ENCODE data around the gene LANCL2.
"Not testable (repeated sequence)": the region's sequence is repeated elsewhere in the genome, so short reads cannot be mapped to it uniquely, and the experiment has no call there.

The LANCL2 gene

GRCh38 chr7:55365205-55365674 is at the start of gene LANCL2:
Gene LANCL2, plus strand, starts transcription at chr7:55365337. Its CDS starts 689 bp downstream, at chr7:55366026.
- no peak for DNase-seq (ENCODE audit: low spot score)

GRCh38 chr7:55325371-55325792 is 39.8 kb upstream of the LANCL2 start:
- DNase-seq (ENCODE audit: low spot score): no peak

- no peak for DNase-seq (ENCODE audit: low spot score)
Measured at GRCh38 chr7:55326081-55326835, 38.9 kb upstream of the LANCL2 start.

DNA sequence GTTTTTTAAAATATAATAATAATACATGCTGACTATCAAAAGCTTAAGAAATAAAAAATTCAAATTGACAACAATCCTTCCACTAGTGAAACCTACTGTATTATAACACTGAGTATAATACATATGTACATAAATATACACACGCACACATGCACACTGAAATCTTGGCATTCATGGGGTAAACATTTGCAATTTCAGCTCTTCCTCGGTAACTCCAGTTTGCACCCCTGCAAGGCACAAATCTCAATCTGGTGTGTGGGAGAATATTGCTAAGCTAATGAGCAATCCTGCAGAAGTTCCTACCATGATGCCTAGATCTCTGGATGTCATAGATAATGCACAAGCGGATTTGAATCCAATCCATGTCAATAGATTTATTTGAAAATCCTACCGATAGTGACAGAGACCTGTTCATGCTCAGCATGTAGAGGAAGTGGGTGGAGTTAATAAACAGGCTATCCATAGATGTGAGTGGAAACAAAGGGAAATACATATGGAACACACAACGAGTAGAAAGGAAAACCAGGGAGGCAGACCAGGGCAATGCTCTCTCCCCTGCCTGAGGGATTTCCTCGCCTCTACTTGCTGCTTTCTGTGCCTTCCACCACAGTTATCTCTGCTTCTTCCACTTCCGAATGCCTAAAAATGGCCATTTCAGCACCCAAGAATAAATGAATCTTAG is 38.1 kb upstream of the LANCL2 start:
- DNase-seq (ENCODE audit: low spot score): no peak

DNA sequence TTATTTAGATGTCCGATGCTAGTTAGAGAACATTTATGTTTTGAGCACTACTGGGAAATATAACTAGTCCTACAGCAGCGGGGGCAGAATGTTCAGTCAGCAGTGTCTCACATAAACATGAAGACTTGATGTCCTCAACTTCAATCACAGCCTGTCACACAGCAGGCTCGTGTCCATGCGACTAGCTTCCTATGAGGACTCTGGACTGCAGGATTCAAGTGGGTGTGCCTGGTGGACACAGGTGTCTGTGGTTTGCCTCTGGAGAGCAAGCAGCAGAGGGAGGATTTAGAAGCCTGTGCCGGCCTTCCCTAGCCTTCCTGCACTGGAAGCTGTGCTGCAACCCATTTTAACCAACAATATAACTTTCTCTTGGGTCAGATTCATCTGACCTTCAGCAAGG is 30.0 kb upstream of the LANCL2 start:
- DNase-seq (ENCODE audit: low spot score): no peak

DNA sequence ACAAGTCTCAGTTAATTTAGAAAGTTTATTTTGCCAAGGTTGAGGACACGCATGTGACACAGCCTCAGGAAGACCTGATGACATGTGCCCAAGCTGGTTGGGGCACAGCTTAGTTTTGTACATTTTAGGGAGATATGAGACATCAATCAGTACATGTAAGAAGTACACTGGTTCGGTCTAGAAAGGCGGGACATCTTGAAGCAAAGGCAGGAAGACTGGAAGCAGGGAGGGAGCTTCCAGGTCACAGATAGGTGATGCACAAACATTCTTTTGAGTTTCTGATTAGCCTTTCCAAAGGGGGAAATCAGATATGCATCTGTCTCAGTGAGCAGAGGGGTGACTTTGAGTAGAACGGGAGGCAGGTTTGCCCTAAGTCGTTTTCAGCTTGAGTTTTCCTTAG is 29.4 kb upstream of the LANCL2 start:
- DNase-seq (ENCODE audit: low spot score): no peak

DNA sequence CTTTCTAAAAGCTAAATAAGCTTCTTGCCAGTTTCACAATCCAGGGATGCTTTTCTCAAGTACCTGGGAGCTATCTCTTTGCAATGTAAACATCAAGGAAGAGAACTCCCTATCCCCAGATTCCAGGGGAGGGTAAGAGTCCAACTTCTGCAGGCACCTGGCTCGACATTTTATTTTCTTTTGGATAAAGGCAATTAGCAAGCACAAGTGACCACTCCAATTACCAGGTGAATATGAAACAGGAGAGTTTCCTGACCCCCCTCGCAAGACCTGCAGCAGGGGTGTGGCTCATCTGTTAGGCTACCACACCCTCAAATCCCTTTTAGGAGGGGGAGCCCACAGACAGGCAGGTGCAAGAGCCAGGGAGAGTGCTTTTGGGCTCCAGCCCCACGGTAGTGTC is 28.6 kb upstream of the LANCL2 start:
- no peak for DNase-seq (ENCODE audit: low spot score)

DNA sequence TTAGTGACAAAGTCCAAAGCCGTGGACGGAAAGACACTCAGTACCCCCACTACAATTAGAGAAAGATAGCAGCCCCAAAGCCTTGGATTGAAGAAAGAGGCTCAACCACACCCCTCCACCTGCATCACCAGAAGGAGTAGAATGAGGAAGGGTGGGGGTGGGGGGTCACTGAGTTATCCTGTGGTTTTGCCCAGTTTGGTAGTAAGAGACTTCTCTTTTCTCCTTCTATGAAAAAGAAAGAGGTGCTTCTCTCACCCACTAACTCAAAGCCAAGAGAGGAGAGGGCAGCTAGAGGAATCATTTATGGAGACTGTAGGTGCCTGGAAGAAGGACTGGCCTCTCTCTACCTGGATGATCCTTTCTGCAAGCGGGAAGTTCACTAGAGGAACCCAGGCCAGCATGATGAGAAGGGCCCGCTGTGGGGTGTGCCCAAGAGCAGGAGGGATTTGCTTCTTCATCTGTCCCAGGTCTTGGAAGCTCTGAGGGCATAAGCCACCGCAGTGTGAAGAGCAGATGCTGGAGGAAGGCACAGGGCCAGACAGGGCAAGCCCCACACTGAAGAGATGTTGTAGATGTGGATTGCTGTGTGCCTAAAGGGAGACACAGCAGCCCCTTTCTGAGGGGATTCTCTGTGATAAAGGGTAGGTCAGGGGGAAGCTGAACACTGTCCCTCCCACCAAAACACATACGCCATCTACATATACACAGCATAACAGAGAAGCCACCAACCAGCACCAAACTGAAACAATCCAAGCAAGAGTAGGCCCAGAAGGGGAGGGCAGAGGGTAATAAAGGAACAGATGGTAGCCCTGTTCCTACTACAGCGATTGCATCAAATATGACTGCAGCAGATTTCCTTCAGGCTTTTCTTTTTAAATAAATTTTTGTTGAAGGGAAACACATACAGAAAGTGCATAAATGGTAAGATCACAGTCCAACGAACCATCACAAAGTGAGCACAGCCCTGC is 25.8 kb upstream of the LANCL2 start:
- DNase-seq (ENCODE audit: low spot score): no peak

DNA sequence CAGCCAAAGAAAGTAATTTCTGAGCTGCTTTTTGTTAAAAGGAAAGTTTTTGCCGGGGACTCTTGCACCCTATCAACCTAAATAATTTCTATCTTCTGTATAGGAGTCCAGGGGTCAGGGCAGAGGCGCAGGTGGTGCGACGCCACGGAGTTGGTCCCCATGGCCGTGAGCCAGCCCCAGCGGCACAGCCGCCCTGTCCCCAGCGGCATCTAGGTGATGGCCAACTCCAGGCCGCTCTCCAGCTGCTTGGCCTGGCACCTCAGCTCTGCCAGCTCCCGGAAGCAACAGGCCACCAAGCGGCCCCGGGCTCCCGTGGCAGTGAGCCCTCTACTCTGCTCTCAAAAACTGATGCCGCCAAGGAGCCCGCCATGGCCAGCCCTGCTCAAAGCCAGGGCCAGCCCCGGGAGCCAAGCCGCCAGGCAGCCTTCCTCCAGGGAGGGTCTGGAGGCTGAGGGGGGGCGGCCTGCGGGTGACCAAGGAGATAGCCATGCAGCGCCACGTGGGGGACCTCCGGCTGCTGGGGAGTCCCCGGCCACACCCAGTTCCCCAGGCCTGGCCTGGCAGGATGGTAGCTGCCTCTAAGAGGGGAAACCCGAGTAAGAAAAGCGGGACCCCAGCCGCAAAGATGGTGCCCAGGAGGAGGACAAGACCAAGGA is 22.8 kb upstream of the LANCL2 start:
- DNase-seq (ENCODE audit: low spot score): no peak

DNA sequence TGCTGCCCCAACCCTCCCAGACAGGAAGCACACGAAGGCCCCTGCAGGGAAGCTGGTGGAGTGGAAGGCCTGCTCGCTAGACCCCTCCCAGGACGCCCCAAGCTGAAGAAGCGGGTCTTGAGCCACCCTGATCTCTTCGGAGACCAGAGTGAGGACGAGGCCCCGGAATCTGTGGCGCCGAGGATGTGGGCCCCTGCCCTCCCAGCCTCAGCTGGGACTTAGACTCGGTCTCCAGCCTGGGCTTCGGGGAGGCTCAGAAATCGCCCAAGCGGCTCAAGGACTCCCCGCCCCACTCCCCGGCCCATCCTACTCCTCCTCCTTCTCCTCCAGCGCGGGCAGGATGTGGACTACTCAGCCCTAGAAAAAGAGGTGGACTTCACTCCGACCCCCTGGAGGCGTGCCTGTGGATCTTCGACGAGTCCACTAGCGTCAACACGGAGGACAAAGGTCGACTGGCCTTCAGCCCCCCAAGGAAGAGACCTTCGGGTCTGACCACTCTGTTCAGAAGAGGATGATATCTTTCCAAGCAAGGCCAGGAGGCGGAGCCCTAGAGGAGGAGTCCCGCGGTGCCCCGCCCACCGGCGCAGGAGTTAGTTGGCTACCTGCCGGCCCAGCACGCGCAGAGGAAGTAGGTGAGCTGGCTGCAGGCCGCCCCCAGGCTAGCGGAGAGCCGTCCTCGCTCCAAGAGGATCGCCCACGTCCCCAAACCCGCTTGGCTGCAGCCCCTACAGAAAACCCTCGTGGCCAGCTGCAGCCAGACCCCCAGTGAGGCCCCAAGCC is 21.9 kb upstream of the LANCL2 start:
- no peak for DNase-seq (ENCODE audit: low spot score)

DNA sequence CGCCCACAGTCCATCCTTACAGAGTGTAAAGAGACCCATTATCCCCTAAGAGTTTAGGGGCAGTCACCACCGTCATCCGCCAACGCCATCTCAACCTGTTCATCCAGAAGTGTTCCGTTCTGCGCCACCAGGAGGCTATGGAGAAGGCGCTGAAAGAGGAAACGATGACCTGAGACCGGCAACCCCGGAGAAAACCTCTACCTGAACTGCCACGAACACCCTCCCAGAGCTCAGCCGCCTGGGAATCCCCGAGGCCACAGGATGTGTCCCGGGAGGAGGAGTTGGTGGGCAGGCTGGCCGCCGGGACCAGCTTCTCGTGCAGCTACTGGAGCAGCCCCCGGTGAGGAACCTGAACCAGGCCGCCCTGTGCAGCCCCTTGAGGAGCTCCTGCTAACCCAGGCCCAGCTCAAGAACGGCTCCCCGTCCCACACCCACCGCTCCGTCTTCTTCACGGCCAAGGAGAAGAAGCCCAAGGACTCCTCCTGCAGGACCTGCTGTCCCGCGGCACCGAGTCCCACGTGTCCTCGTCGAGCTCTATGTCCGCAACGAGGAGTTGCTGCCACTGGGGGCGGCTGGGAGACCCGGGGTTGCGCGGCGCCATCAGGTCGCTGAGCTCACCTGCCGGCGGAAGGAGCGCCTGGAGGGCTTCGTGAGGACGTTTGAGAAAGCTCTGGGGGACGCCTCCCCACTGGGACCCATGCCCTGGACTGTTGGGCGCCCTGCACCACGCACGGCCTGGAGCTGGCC is 21.1 kb upstream of the LANCL2 start:
- peak; percentile 51 for DNase-seq (ENCODE audit: low spot score)

- no peak for DNase-seq (ENCODE audit: low spot score)
Measured at GRCh38 chr7:55344840-55345239, 20.3 kb upstream of the LANCL2 start.

DNA sequence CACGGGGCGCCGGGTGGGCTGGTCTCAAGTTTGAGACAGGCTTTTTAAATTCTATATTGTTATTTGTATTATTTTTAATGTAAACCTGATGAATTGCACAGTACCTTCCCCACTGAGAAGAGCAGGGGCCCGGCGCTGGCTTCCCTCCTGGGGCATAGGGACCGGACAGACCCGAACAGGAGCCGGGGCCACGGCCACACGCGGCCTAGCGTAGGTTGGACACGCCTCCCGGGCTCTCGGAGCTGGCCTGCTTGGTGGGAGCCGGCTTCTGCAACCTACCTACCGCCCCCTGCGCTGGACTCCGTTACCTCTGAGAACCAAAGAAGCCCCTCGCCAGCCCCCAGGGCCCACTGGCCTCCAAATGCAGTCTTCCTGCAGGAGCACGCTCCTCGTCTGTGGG is 19.8 kb upstream of the LANCL2 start:
- no peak for DNase-seq (ENCODE audit: low spot score)

- DNase-seq (ENCODE audit: low spot score): no peak
Measured at GRCh38 chr7:55348502-55348901, 16.6 kb upstream of the LANCL2 start.

DNA sequence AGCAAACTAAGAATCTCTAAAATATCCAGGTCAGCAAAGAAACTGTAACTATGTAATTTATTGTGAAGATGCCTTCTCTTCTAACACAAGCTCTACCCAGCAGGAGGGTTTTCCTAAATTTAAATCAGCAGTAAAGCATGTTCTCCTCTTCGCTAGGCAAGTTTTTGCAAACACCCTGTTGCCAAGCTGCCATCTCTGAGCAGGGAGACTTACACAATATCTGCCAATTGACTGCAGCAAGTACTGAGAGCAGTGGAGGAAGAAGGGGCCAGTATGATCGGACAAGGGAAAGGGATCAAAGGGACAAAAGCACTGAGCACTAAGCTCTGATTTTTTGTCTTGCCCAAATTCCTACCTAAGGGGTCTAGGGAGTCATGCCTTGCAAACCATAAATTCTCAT is 16.0 kb upstream of the LANCL2 start:
- DNase-seq (ENCODE audit: low spot score): no peak

GRCh38 chr7:55350281-55350680 is 14.9 kb upstream of the LANCL2 start:
- DNase-seq (ENCODE audit: low spot score): no peak

GRCh38 chr7:55351263-55351662 is 13.9 kb upstream of the LANCL2 start:
- DNase-seq (ENCODE audit: low spot score): no peak

GRCh38 chr7:55352947-55353273 is 12.2 kb upstream of the LANCL2 start:
- DNase-seq (ENCODE audit: low spot score): not testable (repeated sequence)

GRCh38 chr7:55360486-55360885 is 4.7 kb upstream of the LANCL2 start:
- no peak for DNase-seq (ENCODE audit: low spot score)

DNA sequence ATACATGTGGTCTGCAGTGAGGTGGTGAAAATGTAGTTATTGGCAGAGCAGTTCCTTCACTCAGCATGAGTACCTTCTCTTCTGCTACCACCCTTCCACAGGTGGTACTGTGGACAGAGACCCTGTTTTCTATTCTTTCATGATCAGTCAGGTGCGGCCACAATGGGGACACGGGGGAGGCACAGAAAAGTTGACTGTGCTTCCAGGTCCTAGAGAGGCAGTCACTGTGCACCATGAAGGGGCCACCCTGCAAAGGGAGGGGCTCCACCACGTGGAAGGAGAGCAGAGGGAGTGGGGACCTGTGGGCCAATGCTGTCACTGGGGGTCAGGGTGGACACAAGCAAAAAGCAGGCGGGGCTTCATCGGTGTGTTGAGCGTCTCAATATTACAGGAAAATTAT is 3.6 kb upstream of the LANCL2 start:
- no peak for DNase-seq (ENCODE audit: low spot score)
